Fibroblast of villous mesenchyme (primary cell): ENCODE measurements around the gene CYTH1. TPM values are rescaled to one million over a fixed set of nuclear protein-coding genes. Genes with fewer than 3 reads are reported as not detected.

Source experiments
- DNase-seq: peaks from one replicate; pipeline ENCODE4 v3.0.0-alpha.2; 2010; ENCODE audit warnings: low read depth
- H3K4me3 ChIP-seq: 2 replicates; pipeline ENCODE4 v1.5.1; 2011; ENCODE audit warnings: low read depth, mild to moderate bottlenecking, low read length
- total RNA-seq: library from RNA; depleted of rRNA; stranded (reverse); fragments of >200 nt; gene quantifications from 2 replicates; pipeline ENCODE4 v1.2.3, GENCODE V29; 2012
- TF ChIP-seq, protein P1 (sequence below): IDR thresholded peaks from 2 replicates; pipeline ENCODE4 v1.5.1; 2012; ENCODE audit warnings: low read depth, mild to moderate bottlenecking, low read length; ENCODE audit not compliant: insufficient read depth

CYTH1 gene
- total RNA-seq, 1 donor = 19.4 TPM

DNA sequence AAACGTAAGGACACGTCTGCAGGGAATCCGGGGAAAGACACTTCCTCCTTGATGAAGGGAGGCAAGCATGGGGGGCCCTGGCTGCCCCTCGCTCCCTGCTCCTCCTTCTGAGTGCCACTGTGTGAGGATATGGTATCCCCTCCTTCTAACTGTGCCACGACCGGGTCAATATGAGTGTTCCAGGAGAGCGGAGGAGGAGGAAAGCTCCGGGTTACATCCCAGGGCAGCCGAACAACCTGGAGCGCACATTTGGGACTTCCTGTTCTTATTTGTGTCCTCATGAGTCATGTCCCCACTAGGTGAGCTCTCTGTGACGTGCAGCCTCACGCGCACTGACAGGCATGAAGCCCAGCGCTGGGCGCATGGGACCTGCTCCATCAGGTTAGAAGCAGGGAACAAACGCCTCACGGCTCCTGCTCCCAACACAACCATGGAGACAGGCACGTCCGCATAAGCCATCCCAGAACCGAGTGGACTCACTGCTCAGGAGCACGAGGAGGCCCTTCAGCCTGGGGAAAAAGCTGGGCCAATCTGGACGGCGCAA lies 112.0 kb downstream of the CYTH1 start:
- TF ChIP-seq, protein P1, sequence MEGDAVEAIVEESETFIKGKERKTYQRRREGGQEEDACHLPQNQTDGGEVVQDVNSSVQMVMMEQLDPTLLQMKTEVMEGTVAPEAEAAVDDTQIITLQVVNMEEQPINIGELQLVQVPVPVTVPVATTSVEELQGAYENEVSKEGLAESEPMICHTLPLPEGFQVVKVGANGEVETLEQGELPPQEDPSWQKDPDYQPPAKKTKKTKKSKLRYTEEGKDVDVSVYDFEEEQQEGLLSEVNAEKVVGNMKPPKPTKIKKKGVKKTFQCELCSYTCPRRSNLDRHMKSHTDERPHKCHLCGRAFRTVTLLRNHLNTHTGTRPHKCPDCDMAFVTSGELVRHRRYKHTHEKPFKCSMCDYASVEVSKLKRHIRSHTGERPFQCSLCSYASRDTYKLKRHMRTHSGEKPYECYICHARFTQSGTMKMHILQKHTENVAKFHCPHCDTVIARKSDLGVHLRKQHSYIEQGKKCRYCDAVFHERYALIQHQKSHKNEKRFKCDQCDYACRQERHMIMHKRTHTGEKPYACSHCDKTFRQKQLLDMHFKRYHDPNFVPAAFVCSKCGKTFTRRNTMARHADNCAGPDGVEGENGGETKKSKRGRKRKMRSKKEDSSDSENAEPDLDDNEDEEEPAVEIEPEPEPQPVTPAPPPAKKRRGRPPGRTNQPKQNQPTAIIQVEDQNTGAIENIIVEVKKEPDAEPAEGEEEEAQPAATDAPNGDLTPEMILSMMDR = no peak
- DNase-seq = no peak
- no peak overlapping the region for H3K4me3 ChIP-seq

DNA sequence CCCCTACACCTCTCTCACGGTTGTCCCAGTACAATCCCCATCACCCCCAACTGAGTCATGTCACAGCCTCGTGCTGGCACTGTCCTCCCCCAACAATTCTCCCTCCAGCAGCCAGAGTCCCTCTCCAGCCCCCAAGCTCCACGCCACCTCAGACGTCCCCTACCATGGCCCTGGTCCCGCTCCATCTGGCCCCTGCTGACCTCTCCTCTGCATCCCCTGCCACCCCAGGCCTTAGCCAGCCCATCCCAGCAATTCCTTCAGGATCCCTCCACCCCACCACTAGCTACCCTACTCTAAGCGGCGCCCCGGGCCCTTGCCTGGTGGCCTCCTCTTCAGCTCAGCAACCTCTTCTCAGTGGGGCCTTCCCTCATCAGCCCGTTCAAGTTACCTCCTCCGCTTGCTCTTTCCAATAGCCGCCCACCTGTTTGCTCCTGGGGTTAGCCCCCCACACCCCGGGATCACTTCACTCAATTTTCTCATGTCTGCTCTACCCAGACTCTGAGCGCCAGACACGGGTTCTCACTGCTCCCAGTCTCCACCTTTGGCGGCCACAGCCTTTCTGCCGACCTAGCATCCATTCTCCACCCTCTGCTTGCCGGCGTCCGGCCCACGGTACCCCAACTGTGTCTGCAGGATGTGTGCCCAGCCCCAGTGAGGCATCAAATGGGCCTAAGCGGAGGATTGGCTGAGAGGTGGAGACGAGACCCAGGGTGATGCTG lies 112.7 kb downstream of the CYTH1 start:
- no peak for DNase-seq
- TF ChIP-seq, protein P1 = no peak
- no peak overlapping the region for H3K4me3 ChIP-seq

DNA sequence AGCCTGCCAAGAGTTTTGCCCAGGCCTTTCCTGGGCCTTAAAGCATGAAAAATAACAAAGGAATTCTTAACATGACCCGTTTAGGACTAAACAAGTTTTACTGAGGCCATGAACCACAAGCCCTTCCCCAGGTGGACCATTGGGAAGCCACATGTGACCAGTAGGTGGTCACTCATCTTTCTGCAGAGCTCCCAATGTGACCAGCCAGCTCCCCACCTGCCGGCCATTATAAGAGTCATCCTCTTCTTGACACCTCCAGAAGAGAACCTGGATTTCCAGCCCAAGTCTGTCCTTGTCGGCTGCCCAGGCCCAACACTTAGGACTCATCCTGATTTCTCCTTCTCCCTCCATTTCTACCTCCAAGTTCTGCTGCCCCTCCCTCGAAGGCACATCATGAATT lies 113.2 kb downstream of the CYTH1 start:
- TF ChIP-seq, protein P1 = no peak

DNA sequence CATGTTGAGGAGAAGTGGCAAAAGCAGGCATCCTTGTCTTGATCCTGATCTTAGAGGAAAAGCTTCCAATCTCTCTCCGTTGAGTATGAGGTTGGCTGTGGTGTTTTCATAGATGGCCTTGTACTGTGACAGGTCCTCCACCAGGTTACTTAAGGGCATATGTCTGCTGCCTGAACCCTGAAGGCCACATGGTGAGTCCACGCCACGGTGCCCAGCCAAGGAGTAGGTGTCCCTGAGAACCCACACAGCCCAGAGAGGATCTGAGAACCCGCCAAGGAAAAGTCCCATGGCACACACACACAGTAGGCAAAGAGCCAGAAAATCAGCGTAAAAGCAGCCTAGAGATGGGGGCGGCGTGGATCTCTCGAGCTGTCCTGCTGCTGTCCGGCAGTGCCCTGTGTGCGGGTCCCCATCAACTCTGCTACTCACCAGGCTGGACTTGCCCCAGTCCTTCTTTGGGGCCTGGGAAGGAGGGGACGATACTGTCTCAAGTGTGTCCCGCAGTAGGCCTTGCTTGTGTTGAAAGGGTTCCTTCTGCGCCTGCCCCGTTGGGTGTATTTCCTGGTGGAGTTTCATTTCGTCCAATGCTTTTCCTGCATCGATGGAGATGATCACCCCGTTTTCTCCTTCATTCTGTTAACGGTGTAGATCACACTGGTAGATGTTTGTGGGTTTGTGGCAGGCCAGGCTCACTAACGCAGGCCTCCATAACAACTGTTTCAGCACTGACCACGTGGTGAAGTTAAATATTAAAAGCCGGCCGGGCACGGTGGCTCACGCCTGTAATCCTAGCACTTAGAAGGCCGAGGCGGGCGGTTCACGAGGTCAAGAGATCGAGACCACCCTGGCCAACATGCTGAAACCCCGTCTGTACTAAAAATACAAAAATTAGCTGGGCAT lies 114.1 kb downstream of the CYTH1 start:
- H3K4me3 ChIP-seq = no peak overlapping the region
- TF ChIP-seq, protein P1 = no peak
- no peak for DNase-seq

More for the DNA sequence above, 113.2 kb downstream of the CYTH1 start:
- DNase-seq = no peak
- H3K4me3 ChIP-seq = no peak overlapping the region

DNA sequence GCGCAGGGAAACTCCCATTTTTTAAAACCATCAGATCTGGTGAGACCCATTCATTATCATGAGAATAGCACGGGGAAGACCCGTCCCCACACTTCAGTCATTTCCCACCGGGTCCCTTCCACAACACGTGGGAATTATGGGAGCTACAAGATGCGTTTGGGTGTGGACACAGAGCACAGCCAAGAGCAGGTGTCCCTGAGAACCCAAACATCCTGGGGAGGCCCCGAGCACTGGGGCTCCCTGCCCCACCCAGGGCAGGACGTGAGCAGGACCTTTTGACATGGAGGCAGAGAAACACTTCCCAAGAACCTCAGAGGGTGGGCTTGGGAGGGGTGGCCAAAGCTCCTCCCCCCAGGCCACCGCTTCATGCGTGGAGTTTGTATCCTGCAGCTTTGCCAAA lies 115.0 kb downstream of the CYTH1 start:
- DNase-seq = no peak
- TF ChIP-seq, protein P1 = no peak
- H3K4me3 ChIP-seq = no peak overlapping the region

DNA sequence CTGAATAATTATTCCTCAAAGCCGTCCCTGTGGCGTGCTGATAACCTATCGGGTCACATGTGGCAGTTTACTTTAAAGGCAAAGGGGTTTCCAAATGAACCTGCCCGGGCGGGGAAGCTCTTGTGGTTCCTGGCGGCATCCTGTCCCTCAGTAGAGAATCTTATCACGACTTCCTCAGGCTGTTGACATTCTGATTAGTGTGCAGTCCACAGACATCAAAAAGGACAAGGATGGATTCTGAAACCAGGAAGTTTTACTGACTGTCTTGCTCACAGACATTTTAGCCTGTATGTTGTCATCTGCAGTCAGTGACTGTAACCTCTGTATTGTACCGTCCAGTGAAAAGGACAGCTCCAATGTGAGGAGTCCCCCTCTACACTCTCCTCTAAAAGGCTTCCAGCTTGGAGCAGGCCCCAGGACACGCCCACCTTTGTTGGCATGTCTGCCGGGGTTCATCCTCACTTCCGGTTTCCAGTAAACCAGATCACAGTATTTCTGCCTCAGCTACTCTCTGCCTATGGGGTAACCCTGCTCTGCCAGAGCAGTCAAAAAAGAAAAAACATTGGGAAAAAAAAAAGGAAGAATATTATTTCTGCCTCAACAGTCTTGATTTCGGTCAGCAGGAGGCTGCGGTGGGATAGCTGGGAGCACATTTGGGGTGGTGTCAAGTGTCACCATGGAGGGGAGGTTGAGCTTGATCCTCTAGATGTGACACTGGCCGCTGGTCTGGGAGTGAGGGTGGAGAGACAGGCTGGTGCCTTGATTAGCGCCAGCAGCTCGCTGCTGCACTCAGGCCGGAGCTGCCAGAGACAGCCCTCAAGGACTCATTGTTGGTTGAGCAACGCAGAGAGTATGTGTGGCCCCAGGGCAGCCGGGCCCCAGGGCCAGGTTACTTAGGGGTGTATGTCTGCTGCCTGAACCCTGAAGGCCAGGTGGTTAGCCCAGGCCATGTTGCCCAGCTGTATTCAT lies 115.8 kb downstream of the CYTH1 start:
- TF ChIP-seq, protein P1 = no peak
- DNase-seq = peak; percentile 46
- no peak overlapping the region for H3K4me3 ChIP-seq
